ENCODE results near the gene KHK. TPM values are rescaled to one million over a fixed set of nuclear protein-coding genes. Genes with fewer than 3 reads are reported as not detected.
A peak's percentile ranks its signal among the peaks of the same experiment; 100 is the strongest.

The KHK gene
- total RNA-seq, 1 donor = 1.7 TPM

GRCh38 chr2:27092696-27093429 lies 6.3 kb downstream of the KHK start:
- no peak for DNase-seq (ENCODE audit: low read depth)
- TF ChIP-seq CTCF (IDR thresholded peaks at IDR 0.05; ENCODE audit: insufficient read depth, low read length) = no peak
- H3K4me3 ChIP-seq (ENCODE audit: low read depth, low read length) = no peak overlapping the region

- TF ChIP-seq CTCF (IDR thresholded peaks at IDR 0.05; ENCODE audit: insufficient read depth, low read length) = no peak
- no peak overlapping the region for H3K4me3 ChIP-seq (ENCODE audit: low read depth, low read length)
- DNase-seq (ENCODE audit: low read depth) = no peak
Measured at GRCh38 chr2:27093430-27094352, 7.1 kb downstream of the KHK start.

GRCh38 chr2:27094353-27094984 lies 7.9 kb downstream of the KHK start:
- H3K4me3 ChIP-seq (ENCODE audit: low read depth, low read length) = no peak overlapping the region
- DNase-seq (ENCODE audit: low read depth) = no peak
- no peak for TF ChIP-seq CTCF (IDR thresholded peaks at IDR 0.05; ENCODE audit: insufficient read depth, low read length)

- no peak for TF ChIP-seq CTCF (IDR thresholded peaks at IDR 0.05; ENCODE audit: insufficient read depth, low read length)
- H3K4me3 ChIP-seq (ENCODE audit: low read depth, low read length) = no peak overlapping the region
- DNase-seq (ENCODE audit: low read depth) = no peak
Measured at GRCh38 chr2:27095427-27095744, 8.8 kb downstream of the KHK start.

GRCh38 chr2:27095745-27096651 lies 9.4 kb downstream of the KHK start:
- H3K4me3 ChIP-seq (ENCODE audit: low read depth, low read length) = no peak overlapping the region
- no peak for TF ChIP-seq CTCF (IDR thresholded peaks at IDR 0.05; ENCODE audit: insufficient read depth, low read length)
- peak; percentile 64 for DNase-seq (ENCODE audit: low read depth)

GRCh38 chr2:27096748-27097297 lies 10.3 kb downstream of the KHK start:
- no peak overlapping the region for H3K4me3 ChIP-seq (ENCODE audit: low read depth, low read length)
- TF ChIP-seq CTCF (IDR thresholded peaks at IDR 0.05; ENCODE audit: insufficient read depth, low read length) = no peak
- no peak for DNase-seq (ENCODE audit: low read depth)
